NB4 (cell line): ENCODE results near the gene CDC42BPA.

Experiments
- MYC ChIP-seq: IDR thresholded peaks from 2 replicates; pipeline ENCODE4 v1.6.1; 2011; ENCODE audit warnings: low read depth, low read length
- POLR2A ChIP-seq: IDR thresholded peaks from 2 replicates; pipeline ENCODE4 v1.6.1; 2011; ENCODE audit warnings: mild to moderate bottlenecking; ENCODE audit not compliant: insufficient read length; ENCODE audit errors: extremely low read depth
- TF ChIP-seq, protein P1 (sequence below): IDR thresholded peaks from one replicate; pipeline ENCODE4 v1.5.1; 2012; ENCODE audit warnings: low read depth, low read length
- TF ChIP-seq, protein P2 (sequence below): IDR thresholded peaks from 2 replicates; pipeline ENCODE4 v1.6.1; 2011; ENCODE audit warnings: low read depth, low read length

DNA sequence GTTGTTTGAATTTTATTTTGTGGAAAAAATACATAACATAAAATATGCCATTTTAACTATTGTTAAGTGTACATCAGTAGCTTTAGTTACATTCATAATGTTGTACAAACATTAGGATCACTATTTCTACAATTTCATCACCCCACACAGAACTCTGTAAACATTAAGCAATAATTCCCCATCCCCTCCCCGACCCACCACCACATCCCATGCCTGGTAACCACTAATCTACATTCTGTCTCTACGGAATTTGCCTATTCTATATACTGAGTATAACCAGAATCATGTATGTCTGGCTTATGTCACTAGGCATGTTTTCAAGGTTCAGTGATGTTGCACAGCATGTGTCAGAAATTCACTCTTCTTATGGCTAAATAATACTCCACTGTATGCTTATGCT, 47.7 kb downstream of the CDC42BPA start:
- TF ChIP-seq, protein P1, sequence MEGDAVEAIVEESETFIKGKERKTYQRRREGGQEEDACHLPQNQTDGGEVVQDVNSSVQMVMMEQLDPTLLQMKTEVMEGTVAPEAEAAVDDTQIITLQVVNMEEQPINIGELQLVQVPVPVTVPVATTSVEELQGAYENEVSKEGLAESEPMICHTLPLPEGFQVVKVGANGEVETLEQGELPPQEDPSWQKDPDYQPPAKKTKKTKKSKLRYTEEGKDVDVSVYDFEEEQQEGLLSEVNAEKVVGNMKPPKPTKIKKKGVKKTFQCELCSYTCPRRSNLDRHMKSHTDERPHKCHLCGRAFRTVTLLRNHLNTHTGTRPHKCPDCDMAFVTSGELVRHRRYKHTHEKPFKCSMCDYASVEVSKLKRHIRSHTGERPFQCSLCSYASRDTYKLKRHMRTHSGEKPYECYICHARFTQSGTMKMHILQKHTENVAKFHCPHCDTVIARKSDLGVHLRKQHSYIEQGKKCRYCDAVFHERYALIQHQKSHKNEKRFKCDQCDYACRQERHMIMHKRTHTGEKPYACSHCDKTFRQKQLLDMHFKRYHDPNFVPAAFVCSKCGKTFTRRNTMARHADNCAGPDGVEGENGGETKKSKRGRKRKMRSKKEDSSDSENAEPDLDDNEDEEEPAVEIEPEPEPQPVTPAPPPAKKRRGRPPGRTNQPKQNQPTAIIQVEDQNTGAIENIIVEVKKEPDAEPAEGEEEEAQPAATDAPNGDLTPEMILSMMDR = no peak
- TF ChIP-seq POLR2A (no peak), MYC (no peak)
- TF ChIP-seq, protein P2, sequence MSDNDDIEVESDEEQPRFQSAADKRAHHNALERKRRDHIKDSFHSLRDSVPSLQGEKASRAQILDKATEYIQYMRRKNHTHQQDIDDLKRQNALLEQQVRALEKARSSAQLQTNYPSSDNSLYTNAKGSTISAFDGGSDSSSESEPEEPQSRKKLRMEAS = no peak
